GM13976 (cell line): ENCODE measurements around the gene ARHGDIG.

Experiments
- DNase-seq: peaks from one replicate; pipeline ENCODE4 v3.0.0; 2012; ENCODE audit warnings: low spot score
- in situ Hi-C: fragments of 300-500 bp; cut with MboI; formaldehyde crosslinking; loops from one replicate; pipeline ENCODE4 v1.12.0; 2022; ENCODE audit warnings: low sequenced_read_pairs, mixed read lengths, inconsistent platforms; ENCODE audit not compliant: unreplicated experiment
- TF ChIP-seq, protein P1 (sequence below): IDR thresholded peaks from 2 replicates; pipeline ENCODE4 v1.5.1; 2012; ENCODE audit warnings: borderline replicate concordance, mild to moderate bottlenecking; ENCODE audit not compliant: insufficient read depth; ENCODE audit errors: extremely low read depth, missing control alignments, control extremely low read depth

The ARHGDIG gene

DNA sequence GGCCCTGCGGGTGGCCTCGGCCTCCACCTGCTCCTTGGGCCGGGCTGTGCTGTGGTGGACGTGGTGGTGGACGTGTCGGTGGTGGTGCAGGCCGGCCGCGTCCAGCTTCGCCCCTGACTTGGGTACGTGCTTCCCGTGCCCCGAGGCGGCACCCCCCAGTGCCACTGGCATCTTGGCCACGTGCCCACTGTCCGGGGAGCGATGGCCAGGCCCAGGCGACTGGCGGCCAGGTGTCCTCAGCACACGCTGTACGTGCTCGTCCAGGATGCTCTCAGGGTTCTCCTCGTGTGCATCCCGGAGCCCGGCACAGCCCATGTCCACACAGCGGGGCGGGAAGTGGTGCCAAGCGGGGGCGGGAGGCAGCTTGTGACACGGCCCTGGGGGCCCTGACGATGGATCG is 17.4 kb downstream of the ARHGDIG start:
- no peak for DNase-seq
- in situ Hi-C loops: no loop called here
- TF ChIP-seq, protein P1, sequence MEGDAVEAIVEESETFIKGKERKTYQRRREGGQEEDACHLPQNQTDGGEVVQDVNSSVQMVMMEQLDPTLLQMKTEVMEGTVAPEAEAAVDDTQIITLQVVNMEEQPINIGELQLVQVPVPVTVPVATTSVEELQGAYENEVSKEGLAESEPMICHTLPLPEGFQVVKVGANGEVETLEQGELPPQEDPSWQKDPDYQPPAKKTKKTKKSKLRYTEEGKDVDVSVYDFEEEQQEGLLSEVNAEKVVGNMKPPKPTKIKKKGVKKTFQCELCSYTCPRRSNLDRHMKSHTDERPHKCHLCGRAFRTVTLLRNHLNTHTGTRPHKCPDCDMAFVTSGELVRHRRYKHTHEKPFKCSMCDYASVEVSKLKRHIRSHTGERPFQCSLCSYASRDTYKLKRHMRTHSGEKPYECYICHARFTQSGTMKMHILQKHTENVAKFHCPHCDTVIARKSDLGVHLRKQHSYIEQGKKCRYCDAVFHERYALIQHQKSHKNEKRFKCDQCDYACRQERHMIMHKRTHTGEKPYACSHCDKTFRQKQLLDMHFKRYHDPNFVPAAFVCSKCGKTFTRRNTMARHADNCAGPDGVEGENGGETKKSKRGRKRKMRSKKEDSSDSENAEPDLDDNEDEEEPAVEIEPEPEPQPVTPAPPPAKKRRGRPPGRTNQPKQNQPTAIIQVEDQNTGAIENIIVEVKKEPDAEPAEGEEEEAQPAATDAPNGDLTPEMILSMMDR: no peak

DNA sequence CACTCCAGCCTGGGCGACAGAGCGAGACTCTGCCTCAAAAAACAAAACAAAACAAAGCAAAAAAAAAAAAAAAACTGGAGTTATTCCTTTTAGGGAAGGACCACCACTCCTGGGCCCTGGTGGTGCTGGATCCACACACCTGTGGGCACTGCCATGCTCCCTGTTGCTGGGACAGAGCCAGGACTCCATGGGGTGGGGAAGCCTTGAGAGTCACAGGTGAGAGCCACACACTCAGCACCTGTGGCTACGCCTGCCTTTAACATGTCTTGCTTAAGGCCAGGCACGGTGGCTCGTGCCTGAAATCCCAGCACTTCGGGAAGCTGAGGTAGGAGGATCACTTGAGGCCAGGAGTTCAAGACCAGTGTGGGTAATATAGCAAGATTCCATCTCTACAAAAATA is 20.8 kb downstream of the ARHGDIG start:
- in situ Hi-C loops: no loop called here

DNA sequence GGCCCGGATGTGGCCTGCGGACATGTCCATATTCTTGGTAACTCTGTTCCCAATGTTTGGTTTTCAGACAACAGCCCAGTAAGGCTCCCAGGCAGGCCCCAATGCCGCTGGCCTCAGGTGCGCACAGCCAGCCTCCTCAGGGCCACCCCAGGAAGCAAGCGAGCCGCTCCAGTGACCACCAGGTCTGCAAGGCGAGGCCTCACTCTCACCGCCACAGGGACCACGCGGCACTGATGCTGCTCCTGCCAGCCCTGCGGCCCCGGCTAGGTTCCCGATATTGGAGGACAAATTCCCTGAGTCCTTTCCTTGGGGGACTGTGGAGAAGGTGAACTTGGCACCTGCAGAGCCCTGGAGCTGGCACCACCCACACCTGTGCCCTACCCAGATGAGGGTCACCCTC is 21.6 kb downstream of the ARHGDIG start:
- no peak for DNase-seq
- TF ChIP-seq, protein P1: no peak
- in situ Hi-C loops: no loop called here

More for the DNA sequence above, 20.8 kb downstream of the ARHGDIG start:
- TF ChIP-seq, protein P1: no peak
- DNase-seq: no peak

DNA sequence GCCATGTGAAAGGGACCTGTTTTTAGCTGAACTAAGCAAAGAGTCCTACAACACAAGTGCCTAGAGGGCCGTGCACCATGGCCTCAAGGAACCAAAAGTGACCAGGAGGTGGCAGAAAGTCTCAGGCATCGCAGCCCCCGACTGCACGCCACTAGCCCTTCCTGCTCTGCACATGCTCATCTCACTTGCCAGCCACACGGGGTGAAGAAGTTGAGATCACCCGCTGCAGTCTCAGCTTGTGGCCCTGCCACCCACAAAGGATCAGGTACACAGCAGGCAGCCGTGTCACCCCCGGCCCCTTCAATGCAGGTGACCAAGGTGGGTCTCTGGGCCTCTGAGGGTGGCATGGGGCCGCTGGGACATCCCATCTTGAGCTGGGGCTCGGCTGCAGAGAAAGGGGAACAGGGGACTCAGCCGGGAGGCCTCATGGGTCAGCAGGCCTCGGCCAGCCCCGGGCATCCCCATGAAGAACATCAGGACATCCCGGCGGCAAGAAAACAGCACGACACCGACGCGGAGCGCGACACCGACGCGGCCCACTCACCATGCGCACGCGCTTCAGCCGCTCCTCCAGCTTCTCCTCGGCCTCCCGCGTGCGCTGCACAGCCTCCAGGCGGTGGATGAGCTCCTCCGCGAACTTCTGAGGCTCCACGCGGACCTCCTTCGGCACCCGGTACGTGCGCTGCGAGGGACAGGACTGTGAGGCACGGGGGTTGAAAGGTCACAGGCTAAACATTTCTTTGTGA is 23.5 kb downstream of the ARHGDIG start:
- in situ Hi-C loops: no loop called here
- TF ChIP-seq, protein P1: no peak
- no peak for DNase-seq

DNA sequence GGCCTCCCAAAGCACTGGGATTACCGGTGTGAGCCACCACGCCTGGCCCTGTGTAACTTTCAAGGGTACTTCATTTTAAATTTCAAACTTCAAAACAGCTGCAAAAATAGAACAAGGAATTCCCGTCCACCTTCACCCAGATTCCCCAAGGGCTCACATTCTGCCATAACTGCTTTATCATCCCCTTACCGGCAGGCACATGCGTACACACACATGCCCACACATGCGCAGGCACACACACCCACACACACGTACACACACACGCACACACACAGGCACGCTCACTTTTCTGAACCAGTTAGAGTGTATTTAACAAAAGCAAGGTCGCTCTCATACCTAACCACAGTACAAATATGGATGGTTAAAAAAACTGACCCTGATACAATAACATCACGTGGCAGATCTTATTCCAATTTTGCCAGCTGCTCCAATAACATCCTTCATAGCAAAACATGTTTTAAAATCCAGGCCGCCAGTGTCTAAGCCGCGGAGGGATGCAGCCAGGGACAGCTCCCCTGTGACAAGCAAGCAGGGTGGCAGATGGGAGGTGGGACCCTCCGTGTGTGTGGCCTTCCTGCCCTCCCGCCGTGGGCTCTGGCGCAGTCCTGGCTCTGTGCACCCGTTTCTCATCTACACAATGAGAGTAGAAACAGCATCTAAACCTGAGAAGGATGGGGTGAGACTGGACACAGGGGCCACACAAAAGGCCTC is 25.7 kb downstream of the ARHGDIG start:
- in situ Hi-C loops: no loop called here
- TF ChIP-seq, protein P1: no peak
- no peak for DNase-seq

DNA sequence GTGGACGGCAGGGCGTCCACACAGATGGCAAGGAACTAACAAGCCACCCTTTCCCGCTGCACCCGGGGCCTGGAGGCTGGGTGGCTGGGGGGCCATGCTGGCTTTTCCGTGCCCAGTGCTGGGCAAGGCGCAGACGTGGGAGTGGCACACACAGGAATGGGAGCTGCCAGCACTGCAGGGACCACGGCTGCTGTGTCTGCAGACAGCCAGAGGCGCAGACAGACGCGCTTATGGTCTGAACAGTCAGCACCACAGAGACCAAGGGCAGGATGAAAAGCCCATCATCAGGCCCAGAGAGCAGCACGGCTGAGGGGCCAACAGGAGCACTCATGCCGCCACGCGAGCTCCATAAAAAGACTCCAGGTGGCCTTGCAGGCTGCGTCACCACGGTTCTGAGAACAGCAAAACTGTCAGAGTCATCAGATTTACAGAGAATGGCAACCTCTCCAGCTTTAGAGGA is 26.6 kb downstream of the ARHGDIG start:
- in situ Hi-C loops: no loop called here
- DNase-seq: no peak
- TF ChIP-seq, protein P1: no peak
